ENCODE measurements around the gene PACRG. TPM values are rescaled to one million over a fixed set of nuclear protein-coding genes. Genes with fewer than 3 reads are reported as not detected.

PACRG gene
- total RNA-seq, 1 experiment from 2014 or later = 0.26 TPM

DNA sequence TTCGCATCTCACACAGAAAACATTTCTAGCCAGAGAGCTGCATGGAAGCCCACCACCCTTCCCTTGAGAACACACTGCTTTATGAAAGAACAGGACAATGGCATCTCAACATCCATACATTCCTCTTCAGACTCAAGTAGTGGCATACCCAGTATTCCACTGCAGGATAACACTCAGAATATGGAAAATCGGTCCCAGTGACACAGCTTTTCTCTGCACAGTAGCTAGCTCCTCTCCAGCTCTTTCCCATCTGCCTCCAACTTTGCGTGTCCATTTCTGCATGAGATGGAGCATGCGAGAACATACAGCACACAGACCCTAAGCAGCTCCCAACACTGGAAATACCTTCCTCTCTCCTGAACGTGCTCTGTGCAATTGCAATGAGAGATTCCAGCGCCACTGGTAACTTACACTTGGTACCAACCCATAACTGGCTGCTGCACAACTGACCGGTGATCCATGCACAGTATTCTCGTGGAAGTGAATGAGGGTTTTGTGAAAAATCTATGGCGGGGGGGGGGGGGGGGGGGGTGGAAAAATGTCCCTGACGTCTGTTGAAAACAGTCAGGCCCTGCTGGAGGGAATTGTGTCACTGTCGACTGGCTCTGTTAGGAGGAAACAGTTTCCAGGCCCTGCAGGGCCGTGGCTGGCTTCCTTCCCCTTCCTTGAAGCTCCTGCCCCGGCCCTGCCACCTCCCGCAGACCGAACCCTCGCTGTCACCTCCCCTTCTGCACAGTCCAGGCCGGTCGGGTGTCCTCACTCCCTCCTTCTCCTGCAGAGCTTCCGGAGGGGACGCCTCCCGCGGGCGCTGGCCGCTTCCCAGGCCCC, 420.9 kb downstream of the PACRG start:
- Mint-ChIP-seq H3K27me3 (ENCODE audit: low read depth) (no peaks in the 10 kb centered on the region), H3K9me3 (no peaks in the 10 kb centered on the region), H3K4me1 (peaks cover 9% of the 10 kb centered on the region in 2 experiments), H3K36me3 (ENCODE audit: insufficient read depth in 1 of 3, low read depth in 3 of 3) (no peaks in the 10 kb centered on the region; a peak in 1 of 7 replicates), H3K27ac (no peak overlapping the region), H3K4me3 (no peak overlapping the region)
- Histone ChIP-seq H3K79me2 (ENCODE audit: insufficient read depth, low read length) (no peaks in the 10 kb centered on the region; the same call in 1 of the 2 replicates), H3K4me1 (ENCODE audit: insufficient read depth, low read length) (peaks cover 3% of the 10 kb centered on the region; the same call in 1 of the 2 replicates), H3K23ac (ENCODE audit: insufficient read length, low read depth, low read length) (no peak overlapping the region), H3K18ac (ENCODE audit: insufficient read length, low read depth, low read length) (no peak overlapping the region), H2BK120ac (ENCODE audit: low read depth, low read length, poor library complexity, severe bottlenecking) (no peak overlapping the region), H2BK5ac (ENCODE audit: insufficient read length, low read length) (no peak overlapping the region), H2AK5ac (ENCODE audit: insufficient read length, low read length) (no peak overlapping the region), H3K4ac (ENCODE audit: low read depth, low read length) (no peak overlapping the region), H3K23me2 (ENCODE audit: insufficient read length, low read depth, low read length, poor library complexity, severe bottlenecking) (no peaks in the 10 kb centered on the region), H2AFZ (ENCODE audit: low read length) (no peak overlapping the region), H3K56ac (ENCODE audit: insufficient read length, low read depth, low read length) (no peak overlapping the region), H3K9me3 (ENCODE audit: control insufficient read depth, low read depth, low read length) (no peaks in the 10 kb centered on the region), H3K14ac (ENCODE audit: insufficient read depth, low read length) (no peak overlapping the region), H3K79me1 (ENCODE audit: insufficient read depth, low read depth, low read length, poor library complexity, severe bottlenecking) (no peaks in the 10 kb centered on the region), H2BK12ac (ENCODE audit: insufficient read length, low read depth, low read length) (no peak overlapping the region), H3T11ph (ENCODE audit: low read length) (no peak overlapping the region), H4K8ac (replicated peaks; ENCODE audit: insufficient read length, low read depth, low read length) (no peak overlapping the region), H3K4me2 (ENCODE audit: insufficient read depth, insufficient read length, low read length) (peak overlapping the region; percentile 16), H4K91ac (ENCODE audit: insufficient read length, low read depth, low read length) (no peak overlapping the region), H2BK20ac (ENCODE audit: low read depth, low read length, poor library complexity, severe bottlenecking) (no peak overlapping the region), H4K5ac (ENCODE audit: insufficient read length, low read depth, low read length) (no peak overlapping the region), H3K27ac (ENCODE audit: insufficient read length, low read depth, low read length) (no peak overlapping the region), H3K9ac (ENCODE audit: extremely low read depth, insufficient read length, low read length) (no peak overlapping the region), H4K20me1 (ENCODE audit: control insufficient read depth, insufficient read depth, insufficient read length) (no peaks in the 10 kb centered on the region), H2BK15ac (ENCODE audit: low read depth, low read length) (no peak overlapping the region), H3K27me3 (ENCODE audit: insufficient read depth, low read length) (no peaks in the 10 kb centered on the region)
- TF ChIP-seq, protein P1, sequence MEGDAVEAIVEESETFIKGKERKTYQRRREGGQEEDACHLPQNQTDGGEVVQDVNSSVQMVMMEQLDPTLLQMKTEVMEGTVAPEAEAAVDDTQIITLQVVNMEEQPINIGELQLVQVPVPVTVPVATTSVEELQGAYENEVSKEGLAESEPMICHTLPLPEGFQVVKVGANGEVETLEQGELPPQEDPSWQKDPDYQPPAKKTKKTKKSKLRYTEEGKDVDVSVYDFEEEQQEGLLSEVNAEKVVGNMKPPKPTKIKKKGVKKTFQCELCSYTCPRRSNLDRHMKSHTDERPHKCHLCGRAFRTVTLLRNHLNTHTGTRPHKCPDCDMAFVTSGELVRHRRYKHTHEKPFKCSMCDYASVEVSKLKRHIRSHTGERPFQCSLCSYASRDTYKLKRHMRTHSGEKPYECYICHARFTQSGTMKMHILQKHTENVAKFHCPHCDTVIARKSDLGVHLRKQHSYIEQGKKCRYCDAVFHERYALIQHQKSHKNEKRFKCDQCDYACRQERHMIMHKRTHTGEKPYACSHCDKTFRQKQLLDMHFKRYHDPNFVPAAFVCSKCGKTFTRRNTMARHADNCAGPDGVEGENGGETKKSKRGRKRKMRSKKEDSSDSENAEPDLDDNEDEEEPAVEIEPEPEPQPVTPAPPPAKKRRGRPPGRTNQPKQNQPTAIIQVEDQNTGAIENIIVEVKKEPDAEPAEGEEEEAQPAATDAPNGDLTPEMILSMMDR (conservative IDR thresholded peaks at IDR 0.05) = no peak
- no peak for DNase-seq
- no CpG with 5 or more reads among the region's 24 CpGs for WGBS (ENCODE audit: extremely low coverage, insufficient read length, low lambda C conversion rate)
